MM.1S (cell line): ENCODE results near the gene BTBD9.

Source experiments
- DNase-seq: peaks from one replicate; pipeline ENCODE4 v3.0.0-alpha.2; 2015
- H2AFZ ChIP-seq: fragments of 300-600 bp; sonication (generic); 2 replicates; pipeline ENCODE4 v1.6.0; 2016; ENCODE audit warnings: antibody characterized with exemption, low read length
- H3F3A ChIP-seq: fragments of 300-600 bp; sonication (generic); 2 replicates; pipeline ENCODE4 v1.6.1; 2016; ENCODE audit warnings: mild to moderate bottlenecking, antibody characterized with exemption, low read length, moderate library complexity, mixed read lengths; ENCODE audit not compliant: insufficient read depth
- H3K27ac ChIP-seq: fragments of 300-600 bp; sonication (generic); 2 replicates; pipeline ENCODE4 v1.5.1; 2016; ENCODE audit warnings: mild to moderate bottlenecking, low read length
- H3K27me3 ChIP-seq: fragments of 300-600 bp; sonication (generic); replicated peaks from 2 replicates; pipeline ENCODE4 v1.6.0; 2016; ENCODE audit warnings: low read length; ENCODE audit not compliant: insufficient read depth
- H3K36me3 ChIP-seq: fragments of 300-600 bp; sonication (generic); replicated peaks from 2 replicates; pipeline ENCODE4 v1.6.1; 2016; ENCODE audit warnings: mild to moderate bottlenecking, low read length, mixed read lengths; ENCODE audit not compliant: insufficient read depth
- H3K4me1 ChIP-seq: fragments of 300-600 bp; sonication (generic); 2 replicates; pipeline ENCODE4 v1.6.1; 2016; ENCODE audit warnings: low read length, mixed read lengths
- H3K4me2 ChIP-seq: fragments of 300-600 bp; sonication (generic); 2 replicates; pipeline ENCODE4 v1.6.0; 2016; ENCODE audit warnings: low read depth, low read length
- H3K4me3 ChIP-seq: fragments of 300-600 bp; sonication (generic); 2 replicates; pipeline ENCODE4 v1.5.1; 2016; ENCODE audit warnings: low read length, mixed read lengths
- H3K79me2 ChIP-seq: fragments of 300-600 bp; sonication (generic); 2 replicates; pipeline ENCODE4 v1.6.1; 2016; ENCODE audit warnings: mixed run types, low read length, mixed read lengths
- H3K9ac ChIP-seq: fragments of 300-600 bp; sonication (generic); 2 replicates; pipeline ENCODE4 v1.6.1; 2016; ENCODE audit warnings: low read length, mixed read lengths
- H3K9me2 ChIP-seq: fragments of 300-600 bp; sonication (generic); replicated peaks from 2 replicates; pipeline ENCODE4 v1.6.1; 2016; ENCODE audit warnings: mild to moderate bottlenecking, low read length, mixed read lengths; ENCODE audit not compliant: insufficient read depth
- H3K9me3 ChIP-seq: fragments of 300-600 bp; sonication (generic); replicated peaks from 2 replicates; pipeline ENCODE4 v1.6.1; 2016; ENCODE audit warnings: mild to moderate bottlenecking, low read length, mixed read lengths; ENCODE audit not compliant: insufficient read depth
- H4K20me1 ChIP-seq: fragments of 300-600 bp; sonication (generic); 2 replicates; pipeline ENCODE4 v1.6.1; 2016; ENCODE audit warnings: mild to moderate bottlenecking, low read length, moderate library complexity, mixed read lengths; ENCODE audit not compliant: insufficient read depth
- CTCF ChIP-seq: fragments of 300-600 bp; sonication (generic); IDR thresholded peaks from 2 replicates; pipeline ENCODE4 v1.5.1; 2016; ENCODE audit warnings: antibody characterized with exemption, low read length, mixed read lengths
- EZH2 ChIP-seq: fragments of 300-600 bp; sonication (generic); optimal IDR thresholded peaks from 2 replicates; pipeline ENCODE3; 2017; ENCODE audit warnings: low read depth, mild to moderate bottlenecking, antibody characterized with exemption, low read length, mixed read lengths
- EZH2phosphoT487 ChIP-seq: fragments of 300-600 bp; sonication (generic); IDR thresholded peaks from 2 replicates; pipeline ENCODE4 v1.6.1; 2018; ENCODE audit warnings: antibody characterized with exemption, low read length

Gene BTBD9

GRCh38 chr6:38283734-38284362, 355.9 kb downstream of the BTBD9 start:
- H3K9ac ChIP-seq = no peak overlapping the region
- TF ChIP-seq CTCF (no peak), EZH2phosphoT487 (no peak), EZH2 (no peak)
- H2AFZ ChIP-seq = no peak overlapping the region
- no peaks in the 10 kb centered on the region for H3K79me2 ChIP-seq
- H3K4me2 ChIP-seq = no peak overlapping the region
- no peaks in the 10 kb centered on the region for H4K20me1 ChIP-seq
- H3F3A ChIP-seq = no peaks in the 10 kb centered on the region
- H3K27ac ChIP-seq = no peak overlapping the region
- no peaks in the 10 kb centered on the region for H3K27me3 ChIP-seq
- H3K4me1 ChIP-seq = no peaks in the 10 kb centered on the region
- no peaks in the 10 kb centered on the region for H3K9me3 ChIP-seq
- H3K9me2 ChIP-seq = no peaks in the 10 kb centered on the region
- H3K4me3 ChIP-seq = no peak overlapping the region
- no peaks in the 10 kb centered on the region for H3K36me3 ChIP-seq
- no peak for DNase-seq

- no peaks in the 10 kb centered on the region for H3K27me3 ChIP-seq
- H2AFZ ChIP-seq = no peak overlapping the region
- TF ChIP-seq EZH2 (no peak), EZH2phosphoT487 (no peak), CTCF (no peak)
- H4K20me1 ChIP-seq = no peaks in the 10 kb centered on the region
- H3K9me2 ChIP-seq = no peaks in the 10 kb centered on the region
- no peak for DNase-seq
- H3K36me3 ChIP-seq = no peaks in the 10 kb centered on the region
- no peaks in the 10 kb centered on the region for H3F3A ChIP-seq
- no peak overlapping the region for H3K4me3 ChIP-seq
- no peak overlapping the region for H3K4me2 ChIP-seq
- no peaks in the 10 kb centered on the region for H3K9me3 ChIP-seq
- no peaks in the 10 kb centered on the region for H3K4me1 ChIP-seq
- no peak overlapping the region for H3K9ac ChIP-seq
- no peaks in the 10 kb centered on the region for H3K79me2 ChIP-seq
- H3K27ac ChIP-seq = no peak overlapping the region
Measured at GRCh38 chr6:38282911-38283310, 356.8 kb downstream of the BTBD9 start.

DNA sequence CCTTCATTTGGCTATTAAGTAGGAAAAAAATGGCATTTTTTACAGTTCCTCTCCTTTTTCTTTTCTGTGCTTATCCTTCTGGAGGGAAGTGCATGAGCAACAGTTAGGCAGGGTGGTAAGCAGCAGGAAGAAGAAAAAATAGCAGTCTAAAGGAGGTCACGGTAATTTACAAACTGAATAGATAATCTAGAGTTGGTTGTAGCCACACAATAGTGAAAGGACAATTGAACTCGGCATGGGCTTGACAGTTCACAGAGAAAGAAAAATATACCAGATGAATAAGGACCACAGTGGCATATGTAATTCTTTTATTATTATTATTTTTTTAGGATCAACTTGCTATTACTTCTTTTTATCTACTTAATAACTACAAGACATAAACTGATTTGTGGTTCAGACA, 358.6 kb downstream of the BTBD9 start:
- no peaks in the 10 kb centered on the region for H3F3A ChIP-seq
- no peaks in the 10 kb centered on the region for H4K20me1 ChIP-seq
- no peaks in the 10 kb centered on the region for H3K9me2 ChIP-seq
- no peak overlapping the region for H3K27ac ChIP-seq
- H3K9ac ChIP-seq = no peak overlapping the region
- no peaks in the 10 kb centered on the region for H3K36me3 ChIP-seq
- H3K79me2 ChIP-seq = no peaks in the 10 kb centered on the region
- TF ChIP-seq EZH2 (no peak), CTCF (no peak), EZH2phosphoT487 (no peak)
- H3K4me2 ChIP-seq = no peak overlapping the region
- H2AFZ ChIP-seq = no peak overlapping the region
- no peak for DNase-seq
- no peak overlapping the region for H3K4me3 ChIP-seq
- H3K9me3 ChIP-seq = no peaks in the 10 kb centered on the region
- H3K4me1 ChIP-seq = no peaks in the 10 kb centered on the region
- no peaks in the 10 kb centered on the region for H3K27me3 ChIP-seq
